ENCODE measurements around the gene MSS51.

DNA sequence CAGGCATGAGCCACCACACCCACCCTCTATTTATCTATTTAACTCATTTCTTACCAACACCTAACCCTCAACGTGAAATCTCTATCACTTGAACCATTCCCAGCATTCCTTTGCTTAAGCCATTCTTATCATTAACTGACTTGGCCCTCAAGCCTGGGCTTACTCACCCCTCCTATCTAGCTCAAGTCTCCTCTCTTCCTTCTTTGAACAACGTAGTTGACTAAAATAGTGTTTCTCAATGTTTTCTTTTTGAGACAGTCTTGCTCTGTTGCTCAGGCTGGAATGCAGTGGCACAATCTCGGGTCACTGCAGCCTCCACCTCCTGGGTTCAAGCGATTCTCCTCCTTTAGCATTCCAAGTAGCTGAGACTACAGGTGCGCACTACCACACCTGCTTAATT, 26.5 kb downstream of the MSS51 start:
- no peak for TF ChIP-seq CTCF (IDR thresholded peaks at IDR 0.05)
- TF ChIP-seq POLR2A (IDR thresholded peaks at IDR 0.05): no peak

Measured in esophagus squamous epithelium (tissue), 4 donors.